ENCODE results near the gene ANKRD52.
"Not testable (repeated sequence)": the region's sequence is repeated elsewhere in the genome, so short reads cannot be mapped to it uniquely, and the experiment has no call there.

Gene ANKRD52

DNA sequence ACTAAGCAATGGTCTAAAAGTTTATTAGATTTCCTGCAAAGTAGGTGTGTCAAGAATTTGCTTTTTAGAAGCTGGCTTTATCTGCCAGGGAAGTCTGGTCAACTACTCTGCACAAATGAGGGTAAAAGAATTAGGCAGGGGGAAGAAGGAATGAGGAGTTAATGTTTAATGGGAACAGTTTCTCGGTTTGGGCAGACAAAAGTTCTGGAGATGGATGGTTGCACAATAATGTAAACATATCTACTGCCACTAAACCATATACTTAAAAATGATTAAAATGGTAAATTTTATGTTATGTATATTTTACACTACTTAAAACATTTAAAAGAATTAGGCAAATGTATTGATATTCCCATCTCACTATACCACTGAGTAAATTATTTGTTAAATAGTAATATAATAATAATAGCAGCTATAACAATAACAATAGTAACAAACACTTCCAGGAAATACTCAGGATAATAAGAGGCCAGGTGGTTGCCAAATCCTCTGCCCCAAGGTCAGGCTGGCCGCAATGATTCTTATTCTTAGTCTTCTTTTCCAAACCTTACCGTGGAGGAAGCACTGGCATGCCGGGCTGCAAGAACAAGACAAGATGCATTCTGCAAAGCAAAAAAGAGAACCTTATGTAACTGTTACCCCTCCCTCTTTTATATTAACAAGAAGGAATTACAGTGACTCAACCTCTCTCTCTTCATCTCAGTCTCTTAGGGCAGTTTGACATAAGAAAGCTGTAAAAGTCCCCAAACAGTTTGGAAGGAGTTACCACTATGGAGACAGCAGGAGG is 28.1 kb upstream of the ANKRD52 start:
- Histone ChIP-seq H3K9ac (ENCODE audit: low read depth, low read length) (no peak overlapping the region), H3K27me3 (ENCODE audit: insufficient read depth, low read length, poor library complexity) (no peaks in the 10 kb centered on the region), H3K4me2 (ENCODE audit: insufficient read depth, low read length) (no peak overlapping the region), H2AFZ (ENCODE audit: low read depth, low read length) (no peak overlapping the region), H3K27ac (ENCODE audit: low read length) (no peak overlapping the region), H3K79me2 (ENCODE audit: insufficient read depth, low read length) (peaks cover 51% of the 10 kb centered on the region), H3K4me3 (ENCODE audit: low read depth in 1 of 2, low read length in 2 of 2) (no peak overlapping the region), H4K20me1 (ENCODE audit: insufficient read depth, low read length) (peaks cover 9% of the 10 kb centered on the region; the same call in 1 of the 2 replicates), H3K9me3 (ENCODE audit: insufficient read depth, low read length, severe bottlenecking) (no peaks in the 10 kb centered on the region), H3K36me3 (ENCODE audit: insufficient read depth, low read length) (peaks cover 66% of the 10 kb centered on the region), H3K4me1 (ENCODE audit: insufficient read depth, low read length) (no peaks in the 10 kb centered on the region)
- ATAC-seq (ENCODE audit: insufficient read depth, low read depth) (no peak), DNase-seq (no peak)
- no peak for TF ChIP-seq EZH2 (IDR thresholded peaks at IDR 0.05; ENCODE audit: borderline replicate concordance, low read depth, low read length, severe bottlenecking)
- TF ChIP-seq, protein P1, sequence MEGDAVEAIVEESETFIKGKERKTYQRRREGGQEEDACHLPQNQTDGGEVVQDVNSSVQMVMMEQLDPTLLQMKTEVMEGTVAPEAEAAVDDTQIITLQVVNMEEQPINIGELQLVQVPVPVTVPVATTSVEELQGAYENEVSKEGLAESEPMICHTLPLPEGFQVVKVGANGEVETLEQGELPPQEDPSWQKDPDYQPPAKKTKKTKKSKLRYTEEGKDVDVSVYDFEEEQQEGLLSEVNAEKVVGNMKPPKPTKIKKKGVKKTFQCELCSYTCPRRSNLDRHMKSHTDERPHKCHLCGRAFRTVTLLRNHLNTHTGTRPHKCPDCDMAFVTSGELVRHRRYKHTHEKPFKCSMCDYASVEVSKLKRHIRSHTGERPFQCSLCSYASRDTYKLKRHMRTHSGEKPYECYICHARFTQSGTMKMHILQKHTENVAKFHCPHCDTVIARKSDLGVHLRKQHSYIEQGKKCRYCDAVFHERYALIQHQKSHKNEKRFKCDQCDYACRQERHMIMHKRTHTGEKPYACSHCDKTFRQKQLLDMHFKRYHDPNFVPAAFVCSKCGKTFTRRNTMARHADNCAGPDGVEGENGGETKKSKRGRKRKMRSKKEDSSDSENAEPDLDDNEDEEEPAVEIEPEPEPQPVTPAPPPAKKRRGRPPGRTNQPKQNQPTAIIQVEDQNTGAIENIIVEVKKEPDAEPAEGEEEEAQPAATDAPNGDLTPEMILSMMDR (IDR thresholded peaks at IDR 0.05; ENCODE audit: borderline replicate concordance, extremely low read depth, low read length, poor library complexity, severe bottlenecking) = no peak

DNA sequence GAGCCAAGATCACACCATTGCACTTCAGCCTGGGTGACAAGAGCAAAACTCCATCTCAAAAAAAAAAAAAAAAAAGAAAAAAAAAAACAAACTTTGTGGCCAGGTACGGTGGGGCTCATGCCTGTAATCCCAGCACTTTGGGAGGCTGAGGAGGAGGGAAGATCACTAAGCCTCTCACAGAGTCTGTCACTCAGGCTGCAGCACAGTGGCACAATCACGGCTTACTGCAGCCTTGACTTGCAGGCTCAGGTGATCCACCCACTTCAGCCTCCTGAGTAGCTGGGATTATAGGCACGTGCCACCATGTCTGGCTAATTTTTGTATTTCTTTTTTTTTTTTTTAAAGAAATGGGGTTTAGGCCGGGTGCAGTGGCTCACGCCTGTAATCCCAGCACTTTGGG is 26.1 kb upstream of the ANKRD52 start:
- DNase-seq; H3K9me3 ChIP-seq (ENCODE audit: insufficient read depth, low read length, severe bottlenecking); ATAC-seq (ENCODE audit: insufficient read depth, low read depth); H3K4me1 ChIP-seq (ENCODE audit: insufficient read depth, low read length); H2AFZ ChIP-seq (ENCODE audit: low read depth, low read length); H3K9ac ChIP-seq (ENCODE audit: low read depth, low read length); H3K27ac ChIP-seq (ENCODE audit: low read length); H3K4me3 ChIP-seq (ENCODE audit: low read depth in 1 of 2, low read length in 2 of 2); H3K4me2 ChIP-seq (ENCODE audit: insufficient read depth, low read length); H3K27me3 ChIP-seq (ENCODE audit: insufficient read depth, low read length, poor library complexity); H4K20me1 ChIP-seq (ENCODE audit: insufficient read depth, low read length): not testable (repeated sequence)
- H3K36me3 ChIP-seq (ENCODE audit: insufficient read depth, low read length) = peaks cover 74% of the 10 kb centered on the region
- H3K79me2 ChIP-seq (ENCODE audit: insufficient read depth, low read length) = peaks cover 32% of the 10 kb centered on the region

DNA sequence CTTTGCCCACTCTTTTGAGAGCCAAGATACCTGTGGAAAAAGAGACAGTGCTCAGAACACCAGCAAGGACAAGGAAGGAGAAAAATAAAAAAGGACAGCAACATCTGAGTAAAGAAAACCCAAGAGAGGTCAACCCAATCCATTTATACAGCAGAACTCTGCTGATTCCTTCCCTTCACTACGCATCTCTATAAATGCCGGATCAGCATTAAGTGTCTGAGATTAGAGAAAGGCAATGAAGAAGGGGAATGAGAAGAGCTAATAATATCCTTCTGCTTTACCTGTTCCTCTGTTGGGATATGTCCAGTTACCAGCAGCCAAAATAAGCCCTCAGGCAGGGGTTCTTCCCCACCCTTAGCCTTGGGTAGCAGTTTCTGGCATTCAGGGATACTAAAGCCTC is 24.4 kb upstream of the ANKRD52 start:
- Histone ChIP-seq H3K9ac (ENCODE audit: low read depth, low read length) (no peak overlapping the region), H3K36me3 (ENCODE audit: insufficient read depth, low read length) (peaks cover 83% of the 10 kb centered on the region), H3K4me3 (ENCODE audit: low read depth in 1 of 2, low read length in 2 of 2) (no peak overlapping the region), H3K79me2 (ENCODE audit: insufficient read depth, low read length) (peaks cover 15% of the 10 kb centered on the region), H2AFZ (ENCODE audit: low read depth, low read length) (no peak overlapping the region), H3K4me2 (ENCODE audit: insufficient read depth, low read length) (no peak overlapping the region), H4K20me1 (ENCODE audit: insufficient read depth, low read length) (no peaks in the 10 kb centered on the region), H3K27me3 (ENCODE audit: insufficient read depth, low read length, poor library complexity) (no peaks in the 10 kb centered on the region), H3K9me3 (ENCODE audit: insufficient read depth, low read length, severe bottlenecking) (no peaks in the 10 kb centered on the region), H3K27ac (ENCODE audit: low read length) (no peak overlapping the region), H3K4me1 (ENCODE audit: insufficient read depth, low read length) (no peaks in the 10 kb centered on the region)
- DNase-seq = no peak
- TF ChIP-seq, protein P1 (IDR thresholded peaks at IDR 0.05; ENCODE audit: borderline replicate concordance, extremely low read depth, low read length, poor library complexity, severe bottlenecking) = no peak
- no peak for TF ChIP-seq EZH2 (IDR thresholded peaks at IDR 0.05; ENCODE audit: borderline replicate concordance, low read depth, low read length, severe bottlenecking)
- ATAC-seq (ENCODE audit: insufficient read depth, low read depth) = no peak

DNA sequence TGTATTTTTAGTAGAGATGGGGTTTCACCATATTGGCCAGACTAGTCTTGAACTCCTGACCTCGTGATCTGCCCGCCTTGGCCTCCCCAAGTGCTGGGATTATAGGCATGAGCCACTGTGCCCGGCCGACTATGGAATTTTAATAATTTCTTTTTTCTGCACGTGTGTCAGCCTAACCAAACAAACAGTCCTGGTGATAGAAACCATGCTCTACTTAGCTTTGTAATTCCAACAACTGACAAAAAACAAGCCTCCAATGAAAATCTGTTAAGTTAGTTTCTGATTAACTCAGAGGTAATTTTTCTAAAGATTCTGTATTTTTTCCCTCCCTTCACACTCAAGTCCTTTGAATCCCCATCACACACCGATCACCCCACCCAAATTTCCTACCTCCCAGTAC is 23.8 kb upstream of the ANKRD52 start:
- H4K20me1 ChIP-seq (ENCODE audit: insufficient read depth, low read length) = no peaks in the 10 kb centered on the region
- H3K4me3 ChIP-seq (ENCODE audit: low read depth in 1 of 2, low read length in 2 of 2) = no peak overlapping the region
- ATAC-seq (ENCODE audit: insufficient read depth, low read depth) (no peak), DNase-seq (no peak)
- H3K27me3 ChIP-seq (ENCODE audit: insufficient read depth, low read length, poor library complexity) = no peaks in the 10 kb centered on the region
- TF ChIP-seq, protein P1 (IDR thresholded peaks at IDR 0.05; ENCODE audit: borderline replicate concordance, extremely low read depth, low read length, poor library complexity, severe bottlenecking) = no peak
- no peak for TF ChIP-seq EZH2 (IDR thresholded peaks at IDR 0.05; ENCODE audit: borderline replicate concordance, low read depth, low read length, severe bottlenecking)
- no peak overlapping the region for H3K9ac ChIP-seq (ENCODE audit: low read depth, low read length)
- H3K4me1 ChIP-seq (ENCODE audit: insufficient read depth, low read length) = no peaks in the 10 kb centered on the region
- H3K36me3 ChIP-seq (ENCODE audit: insufficient read depth, low read length) = peaks cover 83% of the 10 kb centered on the region
- H2AFZ ChIP-seq (ENCODE audit: low read depth, low read length) = no peak overlapping the region
- H3K79me2 ChIP-seq (ENCODE audit: insufficient read depth, low read length) = peaks cover 13% of the 10 kb centered on the region
- H3K4me2 ChIP-seq (ENCODE audit: insufficient read depth, low read length) = no peak overlapping the region
- H3K9me3 ChIP-seq (ENCODE audit: insufficient read depth, low read length, severe bottlenecking) = no peaks in the 10 kb centered on the region
- H3K27ac ChIP-seq (ENCODE audit: low read length) = no peak overlapping the region

Measured in DND-41 (cell line).